ENCODE data around the gene NLRC5.
"Not testable (repeated sequence)": the region's sequence is repeated elsewhere in the genome, so short reads cannot be mapped to it uniquely, and the experiment has no call there.

Gene NLRC5

GRCh38 chr16:57108432-57108831 is 119.1 kb downstream of the NLRC5 start:
- no peak for DNase-seq

GRCh38 chr16:57109259-57110105 is 120.1 kb downstream of the NLRC5 start:
- not testable (repeated sequence) for DNase-seq

DNA sequence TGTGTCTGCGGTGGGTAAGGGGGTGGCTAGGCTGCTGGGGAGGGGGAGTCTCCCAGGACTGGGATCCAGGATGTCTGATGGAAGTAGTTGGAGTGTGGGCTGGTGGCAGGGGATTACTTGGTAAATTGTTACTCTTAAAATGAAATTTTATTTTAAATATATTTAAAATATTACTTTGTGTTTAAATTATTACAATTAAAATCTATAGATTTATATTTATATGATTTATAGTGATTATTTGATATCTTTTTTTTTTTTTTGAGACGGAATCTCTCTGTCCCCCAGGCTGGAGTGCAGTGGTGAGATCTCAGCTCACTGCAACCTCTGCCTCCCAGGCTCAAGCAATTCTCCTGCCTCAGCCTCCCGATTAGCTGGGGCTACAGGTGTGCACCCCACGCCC is 121.6 kb downstream of the NLRC5 start:
- no peak for DNase-seq

GRCh38 chr16:57111420-57111819 is 122.1 kb downstream of the NLRC5 start:
- no peak for DNase-seq

GRCh38 chr16:57112403-57113041 is 123.2 kb downstream of the NLRC5 start:
- DNase-seq = no peak

GRCh38 chr16:57113042-57113453 is 123.7 kb downstream of the NLRC5 start:
- no peak for DNase-seq

DNA sequence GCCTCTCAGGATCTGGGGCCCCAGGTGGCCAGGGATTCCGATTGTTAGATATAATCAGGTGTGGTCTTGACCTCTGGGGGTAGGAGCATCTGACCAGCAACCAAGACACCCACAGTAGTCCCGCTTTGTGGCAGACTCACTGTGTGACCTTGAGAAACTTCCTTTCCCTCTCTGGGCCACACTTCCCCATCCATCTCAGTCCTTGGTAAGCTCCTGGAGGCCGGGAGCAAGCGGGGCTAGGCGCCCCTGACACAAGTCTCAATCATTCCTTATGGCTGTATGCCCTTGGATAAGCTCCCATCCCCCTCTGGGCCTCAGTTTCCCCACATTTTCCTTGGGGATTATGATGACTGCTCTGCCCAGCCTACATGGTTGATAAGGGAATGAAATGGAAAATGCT is 124.3 kb downstream of the NLRC5 start:
- no peak for DNase-seq

DNA sequence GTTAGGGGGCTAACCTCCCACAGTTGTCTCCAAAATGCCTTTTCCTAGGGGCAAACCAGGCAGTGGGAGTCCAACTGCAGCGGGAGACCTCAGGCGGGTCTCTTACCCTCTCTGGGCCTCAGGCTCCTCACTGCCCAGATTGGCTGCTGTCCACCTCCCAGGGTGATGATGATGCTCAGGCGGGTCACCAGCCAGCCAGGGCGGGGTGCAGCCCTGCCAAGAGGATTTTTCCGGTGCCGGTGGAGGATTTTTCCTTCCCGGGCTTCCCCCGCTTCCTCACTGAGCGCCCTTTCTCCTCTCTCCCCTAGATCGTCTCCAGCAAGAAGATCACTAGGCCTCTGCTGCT is 125.8 kb downstream of the NLRC5 start:
- DNase-seq = no peak

- no peak for DNase-seq
Measured at GRCh38 chr16:57115514-57116182, 126.3 kb downstream of the NLRC5 start.

- no peak for DNase-seq
Measured at GRCh38 chr16:57118461-57119084, 129.2 kb downstream of the NLRC5 start.

DNA sequence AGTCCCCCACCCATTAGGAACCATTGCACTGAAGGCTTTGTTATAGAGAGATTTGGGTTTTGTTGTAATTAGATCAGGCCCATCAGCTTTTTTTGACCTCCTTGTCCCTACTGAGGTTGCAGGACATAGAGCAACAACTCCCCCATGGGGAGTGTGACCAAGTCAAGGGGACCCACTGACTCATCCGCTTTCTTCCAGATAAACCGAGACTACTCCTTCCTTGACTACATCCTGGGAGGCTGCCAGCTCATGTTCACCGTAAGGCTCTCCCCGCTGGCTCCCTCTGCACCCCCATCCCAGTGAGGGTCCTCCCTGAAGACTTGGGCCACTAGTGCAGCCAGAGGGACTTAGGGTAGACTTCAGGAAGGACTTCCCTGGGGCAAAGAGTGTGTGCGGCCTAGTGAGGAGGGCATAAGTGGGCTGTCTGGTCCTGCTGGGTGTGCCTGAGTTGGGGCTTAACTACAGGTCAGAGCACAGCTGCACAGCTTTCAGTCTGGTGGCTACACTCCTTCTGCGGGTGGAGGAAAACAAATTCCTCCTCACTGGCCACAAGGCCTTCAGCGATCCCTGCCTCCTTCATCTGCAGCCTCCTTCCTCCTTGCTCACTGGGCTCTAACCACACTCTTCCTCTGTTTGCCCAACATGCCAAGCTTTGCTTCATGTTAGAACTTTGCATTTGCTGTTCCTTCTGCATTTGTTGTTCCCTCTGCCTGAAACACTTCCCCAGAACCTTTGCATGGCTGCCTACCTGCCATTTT is 134.0 kb downstream of the NLRC5 start:
- DNase-seq = no peak

DNA sequence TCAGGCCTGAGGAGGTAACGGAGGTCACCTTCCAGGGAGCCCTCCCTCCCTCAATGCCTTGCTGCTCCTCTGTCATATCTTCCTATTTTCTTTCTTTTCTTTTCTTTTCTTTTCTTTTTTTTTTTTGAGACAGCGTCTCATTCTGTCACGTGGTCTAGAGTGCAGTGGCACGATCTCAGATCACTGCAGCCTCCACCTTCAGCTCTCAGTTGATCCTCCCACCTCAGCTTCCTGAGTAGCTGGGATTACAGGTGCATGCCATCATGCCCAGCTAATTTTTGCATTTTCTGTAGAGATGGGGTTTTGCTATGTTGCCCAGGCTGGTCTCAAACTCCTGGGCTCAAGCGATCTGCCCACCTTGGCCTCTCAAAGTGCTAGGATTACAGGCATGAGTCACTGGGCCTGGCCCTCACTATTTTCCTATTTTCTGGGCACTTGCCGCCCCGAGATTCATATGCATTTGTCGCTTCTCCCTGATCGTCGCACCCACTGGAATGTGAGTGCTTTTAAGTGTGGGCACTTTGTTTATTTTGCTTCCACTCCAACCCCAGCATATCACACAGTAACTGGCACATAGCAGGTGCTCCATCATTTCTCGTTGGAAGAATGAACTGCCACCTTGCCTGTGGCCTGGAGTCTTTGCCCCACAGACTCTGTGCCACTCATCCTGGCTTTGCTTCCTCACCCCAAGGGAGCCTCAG is 134.8 kb downstream of the NLRC5 start:
- DNase-seq = no peak

DNA sequence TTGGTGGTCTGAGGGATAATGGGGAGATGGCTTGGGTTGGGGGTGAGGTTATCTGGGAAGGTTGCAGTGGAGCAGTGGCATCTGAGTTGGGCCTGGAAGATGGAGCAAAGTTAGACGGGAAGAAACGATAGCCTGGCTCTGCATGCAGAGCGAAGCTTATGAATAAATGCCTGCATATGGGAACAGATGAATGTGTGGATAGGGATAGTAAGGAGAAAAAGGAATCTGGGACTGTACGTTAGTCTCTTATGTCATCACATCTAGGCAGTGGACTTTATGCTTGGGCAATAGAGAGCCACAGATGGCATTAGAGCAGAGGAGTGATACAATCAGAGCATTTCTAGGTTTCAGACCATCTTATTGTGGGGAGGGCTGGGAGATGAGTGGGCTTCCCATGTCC is 136.0 kb downstream of the NLRC5 start:
- no peak for DNase-seq

GRCh38 chr16:57125969-57126368 is 136.6 kb downstream of the NLRC5 start:
- no peak for DNase-seq

- DNase-seq = no peak
Measured at GRCh38 chr16:57126411-57126810, 137.1 kb downstream of the NLRC5 start.

- no peak for DNase-seq
Measured at GRCh38 chr16:57127037-57127763, 137.8 kb downstream of the NLRC5 start.

DNA sequence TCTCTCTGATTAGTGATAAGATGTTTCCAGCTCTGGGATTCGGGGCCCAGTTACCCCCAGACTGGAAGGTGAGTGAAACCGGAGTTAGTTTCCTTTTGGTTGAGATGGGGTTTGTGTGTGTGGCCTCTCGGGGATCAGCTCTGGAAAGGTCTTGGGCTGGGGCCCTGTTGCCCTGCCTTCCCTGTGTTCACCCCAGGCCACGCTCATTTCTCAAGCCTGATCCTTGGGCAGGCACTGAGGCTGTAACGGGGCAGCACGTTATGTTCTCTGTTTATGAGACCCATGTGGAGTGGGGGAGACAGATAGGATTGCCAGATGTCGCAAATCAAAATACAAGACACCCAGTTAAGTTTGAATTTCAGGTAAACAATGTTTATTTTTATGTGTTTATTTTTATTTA is 138.5 kb downstream of the NLRC5 start:
- no peak for DNase-seq

GRCh38 chr16:57128771-57129389 is 139.5 kb downstream of the NLRC5 start:
- peak; percentile 52 for DNase-seq

DNA sequence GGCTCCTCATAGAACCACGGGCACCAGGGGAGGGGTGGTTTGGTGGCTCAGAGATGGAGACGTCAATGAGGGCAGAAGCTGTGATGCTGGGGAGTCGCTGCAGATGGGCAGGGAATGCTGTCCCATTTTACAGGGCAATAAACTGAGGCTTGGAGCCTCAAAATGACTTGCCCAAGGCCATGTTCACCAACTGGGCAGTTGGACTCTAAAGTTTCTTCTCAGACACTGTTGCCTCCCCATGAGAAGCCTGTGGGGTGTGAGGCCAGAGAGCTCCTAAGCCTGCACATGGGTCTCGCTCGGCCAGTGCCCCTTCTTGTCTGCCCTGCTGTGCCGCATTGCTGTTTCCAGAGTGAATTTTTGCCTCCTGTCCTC is 141.6 kb downstream of the NLRC5 start:
- DNase-seq = no peak

- DNase-seq = no peak
Measured at GRCh38 chr16:57131351-57131970, 142.1 kb downstream of the NLRC5 start.

GRCh38 chr16:57132470-57132869 is 143.1 kb downstream of the NLRC5 start:
- DNase-seq = no peak

Data from CD4-positive, alpha-beta T cell treated with Interleukin-12 subunit alpha and Interleukin-12 subunit beta, for 1 hour (primary cell).